ENCODE results near the gene SKOR1.

SKOR1 gene

DNA sequence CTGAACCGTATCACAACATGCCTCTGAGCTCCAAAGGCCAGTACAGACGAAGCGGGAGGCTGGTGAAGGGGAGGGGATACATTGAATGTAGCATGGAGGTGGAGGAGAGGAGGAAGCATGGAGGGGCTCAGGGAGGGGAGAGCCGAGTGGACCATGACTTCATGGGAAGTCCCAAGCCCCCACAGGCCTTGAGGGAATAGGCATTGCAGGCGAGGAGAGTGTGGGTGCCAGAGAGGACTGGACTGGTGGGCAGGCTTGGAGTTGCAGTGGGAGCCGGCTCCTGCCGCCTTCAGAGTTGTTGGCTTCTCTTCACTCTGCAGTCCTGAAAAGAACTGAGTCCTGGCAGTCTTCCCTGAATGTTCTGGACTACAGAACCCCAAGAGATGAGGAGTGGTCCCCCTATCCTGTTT lies 17.8 kb downstream of the SKOR1 start:
- TF ChIP-seq SIN3A (IDR thresholded peaks at IDR 0.05; ENCODE audit: borderline replicate concordance, insufficient read depth, low read length) (no peak), FOXP2 (optimal IDR thresholded peaks at IDR 0.05; ENCODE audit: borderline replicate concordance, extremely low read depth, extremely low read length, insufficient read depth) (no peak), POLR2AphosphoS5 (IDR thresholded peaks at IDR 0.05; ENCODE audit: low read depth, low read length) (no peak), TAF1 (IDR thresholded peaks at IDR 0.05; ENCODE audit: borderline replicate concordance, insufficient read depth, low read length) (no peak)
- TF ChIP-seq, protein P1, sequence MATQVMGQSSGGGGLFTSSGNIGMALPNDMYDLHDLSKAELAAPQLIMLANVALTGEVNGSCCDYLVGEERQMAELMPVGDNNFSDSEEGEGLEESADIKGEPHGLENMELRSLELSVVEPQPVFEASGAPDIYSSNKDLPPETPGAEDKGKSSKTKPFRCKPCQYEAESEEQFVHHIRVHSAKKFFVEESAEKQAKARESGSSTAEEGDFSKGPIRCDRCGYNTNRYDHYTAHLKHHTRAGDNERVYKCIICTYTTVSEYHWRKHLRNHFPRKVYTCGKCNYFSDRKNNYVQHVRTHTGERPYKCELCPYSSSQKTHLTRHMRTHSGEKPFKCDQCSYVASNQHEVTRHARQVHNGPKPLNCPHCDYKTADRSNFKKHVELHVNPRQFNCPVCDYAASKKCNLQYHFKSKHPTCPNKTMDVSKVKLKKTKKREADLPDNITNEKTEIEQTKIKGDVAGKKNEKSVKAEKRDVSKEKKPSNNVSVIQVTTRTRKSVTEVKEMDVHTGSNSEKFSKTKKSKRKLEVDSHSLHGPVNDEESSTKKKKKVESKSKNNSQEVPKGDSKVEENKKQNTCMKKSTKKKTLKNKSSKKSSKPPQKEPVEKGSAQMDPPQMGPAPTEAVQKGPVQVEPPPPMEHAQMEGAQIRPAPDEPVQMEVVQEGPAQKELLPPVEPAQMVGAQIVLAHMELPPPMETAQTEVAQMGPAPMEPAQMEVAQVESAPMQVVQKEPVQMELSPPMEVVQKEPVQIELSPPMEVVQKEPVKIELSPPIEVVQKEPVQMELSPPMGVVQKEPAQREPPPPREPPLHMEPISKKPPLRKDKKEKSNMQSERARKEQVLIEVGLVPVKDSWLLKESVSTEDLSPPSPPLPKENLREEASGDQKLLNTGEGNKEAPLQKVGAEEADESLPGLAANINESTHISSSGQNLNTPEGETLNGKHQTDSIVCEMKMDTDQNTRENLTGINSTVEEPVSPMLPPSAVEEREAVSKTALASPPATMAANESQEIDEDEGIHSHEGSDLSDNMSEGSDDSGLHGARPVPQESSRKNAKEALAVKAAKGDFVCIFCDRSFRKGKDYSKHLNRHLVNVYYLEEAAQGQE (IDR thresholded peaks at IDR 0.05; ENCODE audit: insufficient read depth in 1 of 2, low read depth in 2 of 2, low read length in 2 of 2): no peak

DNA sequence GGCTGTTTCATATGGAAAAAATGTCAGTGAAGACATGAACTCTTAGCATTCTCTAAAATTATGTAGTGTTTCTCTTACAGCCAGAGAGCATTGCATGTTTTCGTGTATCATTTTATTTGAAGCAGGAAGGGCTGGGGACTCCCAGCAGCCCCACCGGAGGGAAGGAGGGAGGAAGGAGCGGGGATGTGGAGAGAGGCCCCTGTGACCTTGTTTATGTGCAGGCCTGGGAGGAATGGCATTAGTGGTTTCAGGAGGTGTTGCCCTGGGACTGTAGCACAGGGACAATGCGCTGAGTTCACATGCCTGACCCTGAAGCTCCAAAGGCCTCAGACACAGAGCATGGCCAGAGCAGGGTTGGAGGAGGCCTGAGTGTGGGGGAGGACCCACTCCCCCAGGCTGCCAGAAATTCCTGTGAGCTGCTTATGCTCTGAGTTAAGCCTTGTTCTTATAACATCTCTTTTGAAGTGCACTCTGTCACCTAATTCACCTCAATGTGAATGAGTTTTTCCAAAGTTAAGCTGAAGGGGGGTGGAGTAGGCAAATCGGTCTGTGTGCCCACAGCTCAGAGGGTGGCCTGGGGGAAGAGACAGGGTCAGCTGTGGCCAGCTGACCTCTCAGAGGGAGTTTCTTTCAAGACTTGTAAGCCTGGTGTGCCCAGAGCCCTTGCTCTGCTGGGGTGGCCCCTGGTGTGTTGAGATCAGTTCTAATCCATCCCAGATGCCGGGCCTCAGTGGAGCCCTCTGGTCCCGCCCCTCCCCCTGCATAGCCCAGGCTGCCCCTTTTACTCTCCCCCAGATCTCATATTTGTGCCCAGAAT lies 18.5 kb downstream of the SKOR1 start:
- TF ChIP-seq SIN3A (IDR thresholded peaks at IDR 0.05; ENCODE audit: borderline replicate concordance, insufficient read depth, low read length) (0 out of 2 replicates have a peak, but pooled peaks have one; percentile 42), TAF1 (IDR thresholded peaks at IDR 0.05; ENCODE audit: borderline replicate concordance, insufficient read depth, low read length) (no peak), FOXP2 (optimal IDR thresholded peaks at IDR 0.05; ENCODE audit: borderline replicate concordance, extremely low read depth, extremely low read length, insufficient read depth) (peak; percentile 97)

DNA sequence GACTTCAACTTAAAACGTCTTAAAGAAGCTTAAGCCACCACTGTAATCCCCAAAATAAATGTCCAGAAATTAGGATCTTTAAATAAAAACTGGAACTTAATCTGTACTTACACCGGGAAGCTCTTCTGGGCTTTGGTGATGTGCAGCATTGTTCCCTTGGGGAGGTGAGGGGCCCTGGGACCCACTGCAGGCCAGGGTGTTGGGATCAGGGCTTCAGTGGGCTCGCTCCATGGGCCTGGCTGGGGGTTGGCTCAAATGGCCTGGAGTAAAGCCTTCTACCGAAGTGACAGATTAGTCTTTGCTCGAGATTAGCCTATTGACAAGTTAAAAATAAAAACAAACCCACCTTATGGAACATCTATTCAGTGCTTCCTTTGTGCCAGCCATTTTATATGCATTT lies 20.7 kb downstream of the SKOR1 start:
- TF ChIP-seq SIN3A (IDR thresholded peaks at IDR 0.05; ENCODE audit: borderline replicate concordance, insufficient read depth, low read length): no peak
- TF ChIP-seq FOXP2 (optimal IDR thresholded peaks at IDR 0.05; ENCODE audit: borderline replicate concordance, extremely low read depth, extremely low read length, insufficient read depth): no peak
- TF ChIP-seq, protein P1 (IDR thresholded peaks at IDR 0.05; ENCODE audit: insufficient read depth in 1 of 2, low read depth in 2 of 2, low read length in 2 of 2): no peak
- TF ChIP-seq POLR2AphosphoS5 (IDR thresholded peaks at IDR 0.05; ENCODE audit: low read depth, low read length): no peak
- TF ChIP-seq TAF1 (IDR thresholded peaks at IDR 0.05; ENCODE audit: borderline replicate concordance, insufficient read depth, low read length): no peak

DNA sequence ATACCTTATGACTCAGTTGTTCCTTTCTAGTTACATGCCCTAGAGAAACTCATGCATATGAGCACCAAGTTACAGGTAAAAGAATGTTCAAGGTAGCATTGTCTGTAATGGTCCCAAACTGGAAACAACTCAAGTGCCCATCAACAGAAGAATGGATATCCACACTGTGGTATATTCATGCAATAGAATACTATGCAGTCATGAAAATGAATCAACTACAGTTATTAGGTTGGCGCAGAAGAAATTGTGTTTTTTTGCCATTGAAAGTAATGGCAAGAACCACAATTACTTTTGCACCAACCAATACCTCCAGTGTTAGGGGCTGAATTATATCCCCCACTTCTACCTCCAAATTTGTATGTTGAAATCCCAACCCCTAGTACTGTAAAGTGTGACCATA lies 24.2 kb downstream of the SKOR1 start:
- TF ChIP-seq POLR2AphosphoS5 (IDR thresholded peaks at IDR 0.05; ENCODE audit: low read depth, low read length) (no peak), FOXP2 (optimal IDR thresholded peaks at IDR 0.05; ENCODE audit: borderline replicate concordance, extremely low read depth, extremely low read length, insufficient read depth) (no peak), SIN3A (IDR thresholded peaks at IDR 0.05; ENCODE audit: borderline replicate concordance, insufficient read depth, low read length) (no peak), TAF1 (IDR thresholded peaks at IDR 0.05; ENCODE audit: borderline replicate concordance, insufficient read depth, low read length) (no peak)
- TF ChIP-seq, protein P1 (IDR thresholded peaks at IDR 0.05; ENCODE audit: insufficient read depth in 1 of 2, low read depth in 2 of 2, low read length in 2 of 2): no peak

DNA sequence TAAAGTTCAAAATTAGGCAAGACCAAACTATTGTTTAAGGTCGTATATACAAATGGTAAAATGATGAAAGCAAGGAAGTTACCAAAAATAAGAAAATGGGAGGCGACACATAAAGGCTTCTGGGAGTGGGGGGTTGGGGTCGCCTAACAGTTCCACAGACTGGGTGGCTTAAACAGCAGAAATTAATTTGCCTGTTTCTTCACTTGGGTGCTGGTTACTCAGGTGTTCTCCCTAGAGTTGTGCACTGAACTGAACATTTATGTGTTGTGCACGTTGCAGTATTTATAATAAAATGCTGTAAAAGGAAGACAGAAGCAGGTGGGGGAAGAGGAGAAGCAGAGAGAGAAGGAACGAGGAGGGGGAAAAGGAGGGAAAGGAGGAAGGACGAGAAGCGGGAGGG lies 25.0 kb downstream of the SKOR1 start:
- no peak for TF ChIP-seq FOXP2 (optimal IDR thresholded peaks at IDR 0.05; ENCODE audit: borderline replicate concordance, extremely low read depth, extremely low read length, insufficient read depth)
- no peak for TF ChIP-seq TAF1 (IDR thresholded peaks at IDR 0.05; ENCODE audit: borderline replicate concordance, insufficient read depth, low read length)
- TF ChIP-seq, protein P1 (IDR thresholded peaks at IDR 0.05; ENCODE audit: insufficient read depth in 1 of 2, low read depth in 2 of 2, low read length in 2 of 2): no peak
- TF ChIP-seq POLR2AphosphoS5 (IDR thresholded peaks at IDR 0.05; ENCODE audit: low read depth, low read length): no peak
- TF ChIP-seq SIN3A (IDR thresholded peaks at IDR 0.05; ENCODE audit: borderline replicate concordance, insufficient read depth, low read length): no peak

Data from PFSK-1 (cell line).